ENCODE measurements around the gene AK5.

Gene AK5

DNA sequence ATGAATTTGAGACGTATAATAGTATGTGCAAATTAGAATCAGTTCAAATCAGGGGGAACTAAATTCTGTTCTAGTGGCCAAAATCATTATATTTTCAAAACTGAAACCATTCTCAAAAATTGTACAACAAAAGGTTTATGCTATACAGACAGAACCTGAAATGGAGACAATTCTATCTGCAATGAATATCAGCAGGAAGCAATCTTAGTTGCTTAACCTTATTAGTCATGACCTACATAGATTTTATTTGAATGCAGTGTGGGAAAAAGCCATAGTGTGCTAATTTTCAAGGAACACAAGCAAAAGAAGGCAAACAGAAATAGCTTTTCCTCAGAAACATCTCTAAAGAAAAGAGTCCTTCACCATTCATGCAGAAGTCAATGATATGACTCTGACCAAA lies 6.5 kb downstream of the AK5 start:
- no peak for DNase-seq

DNA sequence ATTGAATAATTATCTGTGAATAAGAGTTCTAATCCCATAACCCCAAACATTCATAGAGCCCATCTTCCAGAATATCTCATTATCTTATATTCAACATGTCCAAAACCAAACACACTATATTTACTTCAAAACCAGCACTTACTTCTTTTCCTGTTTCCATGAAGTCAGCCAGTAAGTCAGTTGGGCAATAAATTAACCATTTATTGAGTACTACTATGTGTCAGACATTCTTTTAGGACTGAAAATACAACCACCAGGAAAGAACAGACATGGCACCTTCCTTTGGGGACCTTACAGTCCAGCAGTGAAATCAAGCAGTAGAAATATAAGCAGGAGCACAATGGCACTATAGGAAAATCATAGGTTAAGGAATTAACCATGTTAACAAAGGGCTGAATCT lies 8.8 kb downstream of the AK5 start:
- no peak for DNase-seq

GRCh38 chr1:77292551-77292950 lies 10.7 kb downstream of the AK5 start:
- DNase-seq = no peak

- DNase-seq = no peak
Measured at GRCh38 chr1:77300566-77300965, 18.7 kb downstream of the AK5 start.

GRCh38 chr1:77303387-77303786 lies 21.6 kb downstream of the AK5 start:
- DNase-seq = no peak

DNA sequence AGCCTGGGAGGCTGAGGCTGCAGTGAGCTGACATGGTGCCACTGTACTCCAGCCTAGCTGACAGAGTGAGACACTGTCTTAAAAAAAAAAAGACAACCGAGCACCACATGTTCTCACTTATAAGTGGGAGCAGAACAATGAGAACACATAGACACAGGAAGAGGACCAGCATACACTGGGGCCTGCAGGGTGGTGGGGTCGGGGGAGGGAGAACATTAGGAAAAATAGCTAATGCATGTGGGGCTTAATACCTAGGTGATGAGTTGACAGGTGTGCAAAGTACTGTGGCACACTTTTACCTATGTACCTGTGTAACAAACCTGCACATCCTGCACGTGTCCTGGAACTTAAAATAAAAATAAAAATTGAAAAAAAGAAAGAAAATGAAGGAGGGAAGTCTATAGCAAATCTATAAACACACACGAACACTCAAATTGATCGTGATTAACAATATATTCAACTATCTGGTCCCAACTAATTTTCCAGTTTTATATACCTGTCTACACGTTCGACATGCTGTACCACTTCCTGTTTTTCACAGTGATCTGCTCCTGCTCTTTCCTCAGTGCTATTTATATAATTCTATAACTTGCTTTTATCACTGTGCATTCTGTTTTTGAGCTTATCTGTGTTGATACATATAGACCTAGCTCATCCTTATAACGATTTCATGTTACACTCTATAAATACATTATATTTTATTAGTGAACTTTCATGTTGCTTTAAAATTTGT lies 27.2 kb downstream of the AK5 start:
- DNase-seq = no peak

GRCh38 chr1:77310924-77311323 lies 29.1 kb downstream of the AK5 start:
- DNase-seq = no peak

GRCh38 chr1:77312364-77312763 lies 30.5 kb downstream of the AK5 start:
- peak; percentile 24 for DNase-seq

DNA sequence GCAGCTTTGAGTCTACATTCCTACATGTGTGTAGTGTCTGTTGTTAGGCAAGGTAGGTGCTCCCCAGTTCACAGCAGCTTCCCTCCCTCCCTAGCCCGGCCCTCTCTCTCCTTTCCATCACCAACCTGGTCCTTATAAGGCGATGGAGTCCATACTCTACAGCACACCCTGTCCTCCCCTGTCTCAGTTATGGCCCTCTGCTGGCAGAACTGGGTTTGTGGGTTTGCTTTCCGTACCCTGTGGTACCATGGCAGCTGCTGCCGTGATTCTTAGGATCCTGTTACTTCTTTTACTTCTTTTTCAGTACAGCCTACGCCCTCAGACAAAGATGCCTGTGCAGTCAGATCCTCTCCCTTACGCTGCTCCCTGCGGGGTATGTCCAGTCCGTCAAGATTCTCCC lies 31.7 kb downstream of the AK5 start:
- peak; percentile 32 for DNase-seq

DNA sequence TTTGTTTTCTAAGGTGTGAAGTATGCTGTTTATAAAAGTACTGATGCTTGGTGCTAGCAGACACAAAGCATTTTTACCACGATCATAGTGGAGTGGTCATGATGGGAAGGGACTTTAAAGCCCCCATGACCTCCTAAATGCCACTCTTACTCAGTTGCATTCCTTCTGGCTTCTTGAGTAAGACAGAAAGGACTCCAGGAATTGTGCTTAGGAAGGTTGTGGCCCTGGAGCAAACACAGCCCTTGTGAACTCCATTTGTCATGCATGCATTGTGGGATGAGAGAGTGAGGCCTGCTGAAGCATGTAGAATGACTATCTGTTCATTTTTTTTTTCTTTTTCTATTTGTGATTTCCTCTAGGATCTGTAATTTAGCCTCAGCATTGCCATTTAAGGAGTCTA lies 34.2 kb downstream of the AK5 start:
- peak; percentile 56 for DNase-seq

GRCh38 chr1:77316966-77317365 lies 35.1 kb downstream of the AK5 start:
- no peak for DNase-seq

- peak; percentile 6 for DNase-seq
Measured at GRCh38 chr1:77319036-77319705, 37.4 kb downstream of the AK5 start.

- DNase-seq = peak; percentile 84
Measured at GRCh38 chr1:77322061-77322900, 40.5 kb downstream of the AK5 start.

GRCh38 chr1:77333501-77333900 lies 51.7 kb downstream of the AK5 start:
- DNase-seq = no peak

GRCh38 chr1:77336729-77337128 lies 54.9 kb downstream of the AK5 start:
- DNase-seq = peak; percentile 39

DNA sequence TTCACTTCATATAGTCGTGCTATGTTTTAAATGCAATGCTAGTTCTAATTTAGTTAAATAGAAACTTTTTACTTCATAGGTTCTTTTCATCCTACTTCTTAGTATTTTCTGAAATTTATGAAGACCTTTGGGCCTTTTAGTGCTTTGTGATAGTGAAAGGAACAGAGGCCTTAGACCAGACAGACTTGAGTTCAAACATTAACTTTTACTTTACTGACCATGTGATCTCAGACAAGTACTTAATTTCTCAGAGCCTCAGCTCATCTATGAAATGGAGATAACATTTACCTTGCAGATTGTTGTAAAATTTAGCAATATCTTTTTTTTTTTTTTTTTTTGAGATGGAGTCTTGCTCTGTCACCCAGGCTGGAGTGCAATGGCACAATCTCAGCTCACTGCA lies 57.5 kb downstream of the AK5 start:
- DNase-seq = no peak

GRCh38 chr1:77341195-77341594 lies 59.4 kb downstream of the AK5 start:
- no peak for DNase-seq

GRCh38 chr1:77342745-77343144 lies 60.9 kb downstream of the AK5 start:
- DNase-seq = no peak

- DNase-seq = peak; percentile 95
Measured at GRCh38 chr1:77347646-77348045, 65.8 kb downstream of the AK5 start.

GRCh38 chr1:77348549-77348948 lies 66.7 kb downstream of the AK5 start:
- no peak for DNase-seq

- no peak for DNase-seq
Measured at GRCh38 chr1:77349275-77349674, 67.5 kb downstream of the AK5 start.

GRCh38 chr1:77350012-77350770 lies 68.4 kb downstream of the AK5 start:
- DNase-seq = no peak

DNA sequence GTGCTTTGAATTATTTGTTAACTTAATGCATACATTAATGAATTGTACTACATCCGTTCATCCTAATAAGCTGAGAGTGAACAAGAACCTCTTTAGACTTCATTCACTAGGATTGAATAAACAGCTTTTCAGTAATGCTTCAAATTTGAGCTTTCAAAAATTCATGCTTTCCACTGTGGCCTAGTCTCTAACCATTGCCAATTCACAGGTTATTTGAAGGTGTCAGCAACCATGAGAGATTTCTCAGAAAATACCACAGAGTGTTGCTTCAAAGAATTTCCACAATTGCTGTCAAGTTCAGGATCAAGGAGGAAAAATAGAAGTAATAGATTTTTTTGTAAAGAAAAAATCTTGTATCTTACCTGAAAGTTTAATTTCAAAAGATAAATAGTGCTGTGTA lies 72.7 kb downstream of the AK5 start:
- no peak for DNase-seq
